Measurements from ENCODE around the gene POU4F2. TPM values are rescaled to one million over a fixed set of nuclear protein-coding genes. Genes with fewer than 3 reads are reported as not detected.
A peak's percentile ranks its signal among the peaks of the same experiment; 100 is the strongest.

POU4F2 gene
- total RNA-seq, 1 experiment from 2014 or later, result not detected

- Histone ChIP-seq H3K4me2 (ENCODE audit: insufficient read depth, insufficient read length, low read length) (peak overlapping the region; percentile 76), H3K4ac (ENCODE audit: low read depth, low read length) (no peak overlapping the region), H2BK120ac (ENCODE audit: low read depth, low read length, poor library complexity, severe bottlenecking) (no peak overlapping the region), H2BK20ac (ENCODE audit: low read depth, low read length, poor library complexity, severe bottlenecking) (no peak overlapping the region), H4K20me1 (ENCODE audit: control insufficient read depth, insufficient read depth, insufficient read length) (no peaks in the 10 kb centered on the region), H3K18ac (ENCODE audit: insufficient read length, low read depth, low read length) (no peak overlapping the region), H3K56ac (ENCODE audit: insufficient read length, low read depth, low read length) (no peak overlapping the region), H3K4me1 (ENCODE audit: insufficient read depth, low read length) (no peaks in the 10 kb centered on the region), H2BK5ac (ENCODE audit: insufficient read length, low read length) (no peak overlapping the region), H3T11ph (ENCODE audit: low read length) (no peak overlapping the region), H4K5ac (ENCODE audit: insufficient read length, low read depth, low read length) (no peak overlapping the region), H4K91ac (ENCODE audit: insufficient read length, low read depth, low read length) (no peak overlapping the region), H3K79me2 (ENCODE audit: insufficient read depth, low read length) (no peaks in the 10 kb centered on the region), H4K8ac (replicated peaks; ENCODE audit: insufficient read length, low read depth, low read length) (no peak overlapping the region), H2AK5ac (ENCODE audit: insufficient read length, low read length) (no peak overlapping the region), H3K9me3 (ENCODE audit: control insufficient read depth, low read depth, low read length) (no peaks in the 10 kb centered on the region), H2BK15ac (ENCODE audit: low read depth, low read length) (no peak overlapping the region), H3K27me3 (ENCODE audit: insufficient read depth, low read length) (peaks cover 77% of the 10 kb centered on the region), H3K23me2 (ENCODE audit: insufficient read length, low read depth, low read length, poor library complexity, severe bottlenecking) (peaks cover 7% of the 10 kb centered on the region), H3K27ac (ENCODE audit: insufficient read length, low read depth, low read length) (no peak overlapping the region), H3K9ac (ENCODE audit: extremely low read depth, insufficient read length, low read length) (no peak overlapping the region), H3K14ac (ENCODE audit: insufficient read depth, low read length) (no peak overlapping the region), H3K79me1 (ENCODE audit: insufficient read depth, low read depth, low read length, poor library complexity, severe bottlenecking) (no peaks in the 10 kb centered on the region), H3K23ac (ENCODE audit: insufficient read length, low read depth, low read length) (no peak overlapping the region), H2BK12ac (ENCODE audit: insufficient read length, low read depth, low read length) (no peak overlapping the region), H2AFZ (ENCODE audit: low read length) (no peak overlapping the region)
- DNase-seq, result peak; percentile 62
- H3K27me3 Mint-ChIP-seq (ENCODE audit: low read depth), result peaks cover 100% of the 10 kb centered on the region
- H3K27ac Mint-ChIP-seq, result no peak overlapping the region
- peaks cover 0 to 9% of the 10 kb centered on the region in 2 experiments; a peak in 2 of 5 replicates for H3K9me3 Mint-ChIP-seq
- WGBS (ENCODE audit: extremely low coverage, insufficient read length, low lambda C conversion rate), result no CpG with 5 or more reads among the region's 46 CpGs
- H3K4me3 Mint-ChIP-seq, result peak overlapping the region; percentile 42 to 80
- peaks cover 8 to 25% of the 10 kb centered on the region in 2 experiments for H3K4me1 Mint-ChIP-seq
- TF ChIP-seq, protein P1, sequence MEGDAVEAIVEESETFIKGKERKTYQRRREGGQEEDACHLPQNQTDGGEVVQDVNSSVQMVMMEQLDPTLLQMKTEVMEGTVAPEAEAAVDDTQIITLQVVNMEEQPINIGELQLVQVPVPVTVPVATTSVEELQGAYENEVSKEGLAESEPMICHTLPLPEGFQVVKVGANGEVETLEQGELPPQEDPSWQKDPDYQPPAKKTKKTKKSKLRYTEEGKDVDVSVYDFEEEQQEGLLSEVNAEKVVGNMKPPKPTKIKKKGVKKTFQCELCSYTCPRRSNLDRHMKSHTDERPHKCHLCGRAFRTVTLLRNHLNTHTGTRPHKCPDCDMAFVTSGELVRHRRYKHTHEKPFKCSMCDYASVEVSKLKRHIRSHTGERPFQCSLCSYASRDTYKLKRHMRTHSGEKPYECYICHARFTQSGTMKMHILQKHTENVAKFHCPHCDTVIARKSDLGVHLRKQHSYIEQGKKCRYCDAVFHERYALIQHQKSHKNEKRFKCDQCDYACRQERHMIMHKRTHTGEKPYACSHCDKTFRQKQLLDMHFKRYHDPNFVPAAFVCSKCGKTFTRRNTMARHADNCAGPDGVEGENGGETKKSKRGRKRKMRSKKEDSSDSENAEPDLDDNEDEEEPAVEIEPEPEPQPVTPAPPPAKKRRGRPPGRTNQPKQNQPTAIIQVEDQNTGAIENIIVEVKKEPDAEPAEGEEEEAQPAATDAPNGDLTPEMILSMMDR (conservative IDR thresholded peaks at IDR 0.05), result 0 out of 3 replicates have a peak, but pooled peaks have one; percentile 15
- no peaks in the 10 kb centered on the region; a peak in 1 of 7 replicates for H3K36me3 Mint-ChIP-seq (ENCODE audit: insufficient read depth in 1 of 3, low read depth in 3 of 3)
Observed at GRCh38 chr4:146647615-146648460, 9.1 kb downstream of the POU4F2 start.
